HG02981 (cell line): ENCODE data around the gene GRIK4.
A peak's percentile ranks its signal among the peaks of the same experiment; 100 is the strongest.

Source experiments
- ATAC-seq: cut with Tn5 transposase; IDR thresholded peaks from one replicate; pipeline ENCODE4 v1.9.1; 2021; ENCODE audit warnings: mild to moderate bottlenecking, moderate library complexity; ENCODE audit not compliant: unreplicated experiment

The GRIK4 gene

DNA sequence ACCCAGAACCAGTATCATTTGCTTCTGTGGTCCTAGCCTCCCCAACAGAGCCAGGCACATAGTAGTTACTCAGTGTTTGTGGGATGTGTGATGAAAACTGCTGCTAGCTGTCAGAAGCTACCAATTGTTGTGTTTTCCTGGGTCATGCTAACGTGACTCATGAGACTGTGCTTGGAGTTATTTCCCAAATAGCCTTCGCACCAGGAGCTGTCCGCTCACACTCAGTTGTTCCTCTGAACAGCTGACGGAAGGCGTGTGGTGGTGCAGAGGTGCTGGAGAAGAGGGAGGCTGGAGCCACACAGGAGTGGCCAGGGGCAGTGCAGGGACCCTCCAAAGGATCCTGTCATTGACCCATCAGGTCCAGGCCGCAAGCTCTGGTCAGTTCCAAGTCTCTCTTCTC lies 458.4 kb downstream of the GRIK4 start:
- ATAC-seq, result no peak

GRCh38 chr11:120971825-120972224 lies 460.3 kb downstream of the GRIK4 start:
- no peak for ATAC-seq

DNA sequence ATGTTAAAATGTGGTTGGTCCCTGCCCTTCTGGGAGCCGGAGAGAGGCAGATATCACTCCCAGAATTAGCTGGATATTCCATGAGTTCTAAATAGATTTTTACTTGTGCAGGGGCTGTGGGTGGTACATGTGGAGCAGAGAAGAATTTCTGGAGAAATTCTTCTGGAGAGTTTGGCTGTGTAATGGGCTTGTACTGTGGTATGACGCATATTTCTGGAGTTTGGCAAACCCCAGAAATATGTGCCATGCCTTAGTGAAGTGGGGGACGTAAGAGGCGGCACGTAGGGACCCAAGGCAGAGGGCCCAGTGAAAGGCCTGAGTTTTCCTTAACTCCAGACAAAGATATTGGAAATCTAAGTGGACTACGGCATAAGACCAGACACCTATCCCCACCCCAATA lies 461.1 kb downstream of the GRIK4 start:
- ATAC-seq, result no peak

DNA sequence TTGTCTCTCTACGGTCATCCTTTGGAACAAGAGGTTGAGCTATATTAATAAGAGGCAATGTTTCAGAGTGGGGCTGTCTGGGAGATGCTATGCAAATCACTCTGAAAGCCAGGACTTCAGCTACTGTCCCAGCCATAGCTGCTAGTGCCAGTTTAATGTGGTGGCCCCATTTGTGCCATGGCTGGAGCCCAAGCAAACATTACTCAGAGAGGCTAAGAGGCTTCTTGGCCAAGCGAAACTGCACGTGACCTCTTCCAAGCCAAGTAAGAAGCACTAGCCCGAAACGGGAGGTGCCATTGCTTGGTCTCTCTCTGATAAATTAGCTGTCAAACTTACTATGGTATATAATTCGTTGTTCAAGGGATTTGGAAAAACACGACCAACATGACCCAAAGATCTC lies 462.0 kb downstream of the GRIK4 start:
- no peak for ATAC-seq

DNA sequence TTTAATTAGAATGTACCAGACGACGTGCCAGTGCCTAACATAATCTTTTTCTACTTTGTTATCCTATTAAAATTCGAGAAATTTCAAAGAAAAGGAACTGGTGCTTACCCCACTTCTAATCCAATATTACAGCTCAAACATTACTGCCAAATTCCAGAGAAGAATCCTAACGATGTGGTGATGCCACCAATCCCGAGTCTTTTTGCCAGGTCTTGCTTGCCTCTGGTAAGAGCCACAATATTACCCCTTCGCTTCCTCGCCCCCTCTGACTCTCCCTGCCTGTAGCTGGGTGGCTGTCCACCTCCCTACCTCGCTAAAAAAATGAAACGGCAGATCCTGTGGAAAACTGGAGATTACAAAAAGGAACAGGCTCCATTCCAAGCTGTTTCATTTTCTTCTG lies 462.9 kb downstream of the GRIK4 start:
- no peak for ATAC-seq

DNA sequence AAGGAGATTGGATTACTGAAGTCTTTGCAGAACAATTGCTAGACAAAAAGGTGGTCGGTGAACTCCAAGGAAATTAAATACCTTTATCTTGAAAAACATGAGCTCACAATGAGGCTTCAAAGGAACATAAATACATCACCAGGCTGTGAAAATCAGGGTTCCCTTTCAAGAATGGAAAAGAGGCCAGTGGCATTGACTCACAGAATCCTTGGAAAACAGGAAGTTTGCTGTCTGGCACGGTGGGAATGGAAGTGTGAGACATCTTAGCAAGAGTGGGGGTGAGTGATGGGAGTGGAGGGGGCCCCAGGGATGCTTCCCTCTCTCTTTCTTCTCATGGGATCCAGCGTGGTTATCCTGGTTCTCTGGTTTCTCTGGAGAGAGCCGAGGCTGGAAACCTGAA lies 463.4 kb downstream of the GRIK4 start:
- ATAC-seq, result no peak

GRCh38 chr11:120977266-120978137 lies 466.0 kb downstream of the GRIK4 start:
- no peak for ATAC-seq

- no peak for ATAC-seq
These were observed 467.2 kb downstream of the GRIK4 start for GRCh38 chr11:120978701-120979100.

DNA sequence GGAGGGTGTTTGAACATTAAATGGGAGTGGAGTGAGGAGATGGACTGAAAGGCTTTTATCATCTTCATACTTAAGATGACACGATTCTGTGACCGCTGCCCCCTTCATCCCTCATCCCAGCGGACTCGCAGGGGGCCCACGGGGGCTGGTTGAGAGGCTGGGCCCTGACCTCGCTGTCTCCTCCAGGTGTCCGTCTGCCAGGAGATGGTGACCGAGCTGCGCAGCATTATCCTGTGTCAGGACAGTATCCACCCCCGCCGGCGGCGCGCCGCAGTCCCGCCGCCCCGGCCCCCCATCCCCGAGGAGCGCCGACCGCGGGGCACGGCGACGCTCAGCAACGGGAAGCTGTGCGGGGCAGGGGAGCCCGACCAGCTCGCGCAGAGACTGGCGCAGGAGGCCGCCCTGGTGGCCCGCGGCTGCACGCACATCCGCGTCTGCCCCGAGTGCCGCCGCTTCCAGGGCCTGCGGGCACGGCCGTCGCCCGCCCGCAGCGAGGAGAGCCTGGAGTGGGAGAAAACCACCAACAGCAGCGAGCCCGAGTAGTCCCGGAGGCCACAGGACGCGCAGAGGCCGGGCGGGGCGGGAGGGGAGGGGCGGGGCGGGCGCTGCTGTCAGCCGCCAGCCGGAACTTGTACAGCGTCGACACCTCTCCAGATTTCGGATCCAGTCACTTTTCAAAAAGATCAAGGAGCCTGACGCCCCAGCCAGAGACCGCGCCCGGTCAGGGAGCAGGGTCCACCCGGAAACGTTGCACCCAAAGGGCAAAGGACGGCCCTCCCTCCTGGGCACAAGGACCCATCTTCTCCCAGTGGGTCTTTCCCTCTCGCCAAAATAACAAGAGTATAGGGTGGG lies 474.4 kb downstream of the GRIK4 start:
- peak; percentile 74 for ATAC-seq

- no peak for ATAC-seq
These were observed 477.1 kb downstream of the GRIK4 start for GRCh38 chr11:120988603-120989002.

DNA sequence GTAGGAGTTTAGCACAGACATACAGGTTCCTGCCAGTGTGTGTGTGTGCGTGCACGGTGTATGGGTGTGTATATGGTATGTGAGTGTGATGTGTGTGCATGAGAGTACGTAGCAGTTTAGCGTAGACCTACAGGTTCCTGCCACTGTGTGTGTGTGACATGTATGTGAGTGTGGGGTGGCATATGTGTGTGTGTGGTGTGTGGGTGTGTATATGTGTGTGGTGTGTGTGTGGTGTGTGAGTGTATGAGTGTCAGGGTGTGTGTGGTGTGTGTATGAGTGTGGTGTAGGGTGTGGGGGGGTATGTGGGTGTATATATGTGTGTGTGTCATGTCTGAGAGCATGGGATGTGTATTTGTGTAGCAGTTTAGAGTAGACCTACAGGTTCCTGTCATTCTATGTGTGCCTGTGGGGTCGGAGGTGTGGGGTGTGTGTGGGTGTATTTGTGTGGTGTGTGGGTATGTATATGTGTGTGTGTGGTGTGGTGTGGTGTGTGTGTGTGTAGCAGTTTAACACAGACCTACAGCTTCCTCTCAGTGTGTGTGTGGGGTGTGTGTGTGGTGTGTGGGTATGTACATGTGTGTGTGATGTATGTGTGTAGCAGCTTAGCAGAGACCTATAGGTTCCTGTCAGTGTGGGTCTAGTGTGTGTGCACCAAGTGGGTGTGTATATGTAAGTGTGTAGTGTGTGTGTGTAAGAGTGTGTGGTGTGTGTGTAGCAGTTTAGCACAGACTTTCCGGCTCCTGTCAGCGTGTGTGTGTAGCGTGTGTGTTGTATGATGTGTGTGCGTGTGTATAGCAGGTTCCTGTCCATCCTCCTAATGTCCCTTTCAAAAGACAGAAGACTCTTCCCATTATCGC lies 480.5 kb downstream of the GRIK4 start:
- no peak for ATAC-seq

GRCh38 chr11:120994091-120994859 lies 482.7 kb downstream of the GRIK4 start:
- ATAC-seq, result no peak

DNA sequence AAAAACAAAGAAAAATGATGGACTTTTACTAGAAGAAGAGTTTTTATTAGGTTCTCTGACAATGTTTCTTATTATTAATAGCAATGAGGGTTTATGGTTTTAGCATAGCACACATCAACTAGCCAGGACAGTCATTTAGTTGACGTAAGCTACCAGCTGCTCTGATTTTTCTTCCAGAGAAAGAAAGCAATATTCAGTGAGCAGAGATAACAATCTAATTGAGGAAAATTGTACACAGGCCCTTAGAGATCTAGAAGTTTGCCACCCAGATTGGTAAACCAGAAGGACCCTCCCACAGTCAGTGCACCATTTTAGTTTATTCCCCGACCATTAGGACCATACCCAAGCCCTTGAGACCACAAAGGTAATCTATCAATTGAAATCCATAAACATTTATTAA lies 483.6 kb downstream of the GRIK4 start:
- ATAC-seq, result no peak

GRCh38 chr11:120996973-120997372 lies 485.4 kb downstream of the GRIK4 start:
- no peak for ATAC-seq

DNA sequence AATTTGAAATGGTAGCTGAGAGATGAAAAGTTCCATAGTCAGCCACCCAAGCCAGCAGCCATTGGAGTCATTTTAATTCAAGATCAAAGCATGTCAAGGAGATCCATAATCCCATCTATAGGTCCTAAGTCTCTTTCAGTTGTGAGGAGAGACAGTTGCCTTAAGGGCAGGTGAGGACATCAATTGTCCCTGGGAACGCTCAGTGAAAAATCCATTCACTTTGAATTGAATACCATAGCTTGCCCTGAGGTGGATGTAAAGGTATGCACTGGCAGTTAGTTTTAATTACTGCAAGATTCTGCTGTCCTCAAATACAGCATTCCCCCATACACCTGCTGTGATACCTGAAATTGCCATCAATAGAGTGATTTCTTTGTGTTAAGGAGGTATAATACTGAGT lies 487.0 kb downstream of the GRIK4 start:
- ATAC-seq, result no peak

DNA sequence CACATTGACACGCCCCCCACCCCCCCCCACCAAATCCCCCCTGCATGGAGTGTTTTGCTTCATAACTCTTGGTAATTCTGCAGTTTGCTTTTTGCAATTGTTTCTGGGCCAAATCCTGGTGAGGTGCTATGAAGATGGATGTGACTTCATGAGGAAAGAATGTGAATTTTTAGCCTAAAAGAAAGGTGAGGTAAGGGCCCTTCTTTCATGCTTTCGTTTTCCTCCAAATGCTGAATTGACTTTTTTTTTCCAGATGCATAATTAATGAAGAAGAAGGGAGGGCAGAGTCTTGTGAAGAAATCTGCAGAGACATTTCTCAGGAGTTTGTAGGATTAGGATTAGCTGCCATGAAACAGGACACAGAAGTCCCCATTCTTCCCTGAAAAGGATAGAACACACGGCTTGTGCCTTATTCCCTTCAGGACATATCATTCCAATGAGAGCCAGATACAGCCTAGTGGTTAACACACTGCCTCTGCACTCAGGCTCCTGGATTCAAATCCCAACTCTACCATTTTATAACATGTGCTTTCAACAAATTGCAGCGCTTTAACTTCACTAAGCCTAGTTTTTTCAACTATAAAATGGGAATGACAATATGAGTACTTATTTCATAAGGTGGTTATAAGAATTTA lies 492.8 kb downstream of the GRIK4 start:
- no peak for ATAC-seq

DNA sequence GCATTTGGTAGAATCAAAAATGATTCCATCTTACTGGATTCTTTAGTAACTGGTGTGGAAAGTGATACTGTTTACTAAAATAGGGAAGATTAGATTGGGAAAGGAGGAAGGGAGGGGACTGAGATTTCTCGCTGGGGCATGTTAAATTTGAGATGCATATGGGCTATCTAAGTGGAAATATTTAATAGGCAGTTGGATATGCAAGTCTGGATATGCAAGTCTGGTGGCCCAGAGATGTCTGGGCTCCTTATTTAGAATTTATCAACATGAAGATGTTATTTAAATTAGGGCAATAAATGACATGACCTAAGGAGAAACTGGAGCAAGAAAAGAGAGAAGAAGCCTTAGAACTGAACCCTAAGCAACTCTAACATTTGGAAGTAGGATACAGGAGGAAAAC lies 495.4 kb downstream of the GRIK4 start:
- ATAC-seq, result no peak

DNA sequence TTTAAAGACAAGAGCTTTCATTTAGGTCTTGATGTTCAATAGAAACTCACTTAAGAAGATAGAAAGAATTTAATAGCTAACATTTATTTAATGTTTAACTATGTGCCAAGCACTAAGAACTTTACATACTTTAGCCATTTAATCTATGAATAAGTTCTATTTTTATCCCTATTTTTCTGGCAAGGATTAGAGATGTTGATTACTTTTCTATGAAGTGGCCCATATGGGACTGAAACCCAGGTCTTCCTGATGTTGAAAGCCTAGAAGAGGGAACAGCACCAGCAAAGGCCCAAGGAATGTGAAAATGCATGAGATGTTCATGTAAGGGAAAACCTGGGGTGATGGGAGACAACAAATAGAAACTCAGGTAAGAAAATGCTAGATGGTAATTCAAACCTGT lies 497.0 kb downstream of the GRIK4 start:
- no peak for ATAC-seq

GRCh38 chr11:121012091-121012490 lies 500.5 kb downstream of the GRIK4 start:
- ATAC-seq, result no peak

DNA sequence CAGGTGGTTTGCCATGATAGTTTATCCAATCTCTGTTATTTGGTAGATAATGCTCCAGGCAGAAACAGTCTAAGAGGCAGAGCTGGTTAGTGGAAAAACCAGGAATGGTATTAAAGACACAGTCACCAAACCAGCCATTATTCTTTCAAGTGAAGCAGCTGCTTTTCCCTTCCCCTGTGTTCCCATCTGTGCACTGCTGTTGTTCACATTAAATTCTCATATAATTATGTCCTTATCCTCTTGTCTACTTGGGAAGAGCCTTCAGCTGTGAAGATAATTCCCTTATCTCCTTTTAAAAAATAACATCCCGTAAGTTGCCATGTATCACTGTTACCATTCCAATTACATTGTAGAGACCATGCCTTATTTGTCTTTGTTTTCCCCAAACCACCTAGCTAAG lies 507.2 kb downstream of the GRIK4 start:
- ATAC-seq, result no peak
